Gastrocnemius medialis (tissue), 4 donors: ENCODE data around the gene ASIC4. TPM values are rescaled to one million over a fixed set of nuclear protein-coding genes. Genes with fewer than 3 reads are reported as not detected.

ENCODE experiments used
- ATAC-seq, 2 donors: fragments of 150-250 bp; one replicate each; pipeline ENCODE4 v1.9.1; 2016
- DNase-seq, 2 donors: peaks; one replicate each; pipeline ENCODE4 v3.0.0-alpha.2; 2019
- H3K27ac ChIP-seq, 4 donors: fragments of 200-600 bp; sonication (generic); 1 replicate in 1 of 4; 2 replicates in 3 of 4; pipeline ENCODE4 v1.5.1; 2016 to 2018; ENCODE audit warnings: mild to moderate bottlenecking in 2 of 4, moderate library complexity in 1 of 4
- H3K27me3 ChIP-seq, 3 donors: fragments of 200-600 bp; sonication (generic) in 2 of 3; 1 replicate in 1 of 3; 2 replicates in 2 of 3; pipeline versions ENCODE4 v1.5.1 to v1.6.0; 2016 to 2019; ENCODE audit warnings: mild to moderate bottlenecking in 1 of 3, moderate library complexity in 1 of 3
- H3K36me3 ChIP-seq, 2 donors: fragments of 200-600 bp; sonication (generic) in 1 of 2; one replicate each; pipeline ENCODE4 v1.5.1; 2017 to 2018
- H3K4me1 ChIP-seq, 2 donors: fragments of 200-600 bp; sonication (generic) in 1 of 2; one replicate each; pipeline ENCODE4 v1.5.1; 2016 to 2017; ENCODE audit warnings: mild to moderate bottlenecking in 2 of 2
- H3K4me3 ChIP-seq, 4 donors: fragments of 200-600 bp; sonication (generic) in 3 of 4; 1 replicate in 1 of 4; 2 replicates in 3 of 4; pipeline ENCODE4 v1.5.1; 2016 to 2019; ENCODE audit warnings: mild to moderate bottlenecking in 2 of 4
- H3K9me3 ChIP-seq, 3 donors: fragments of 200-600 bp; sonication (generic) in 2 of 3; 1 replicate in 1 of 3; 2 replicates in 2 of 3; pipeline ENCODE4 v1.5.1; 2016 to 2019
- CTCF ChIP-seq, 5 experiments: fragments of 450-650 bp in 3 of 5; fragments of 200-600 bp in 2 of 5; sonication (generic) in 2 of 5; IDR thresholded peaks in 4 of 5; conservative IDR thresholded peaks in 1 of 5; 1 replicate in 4 of 5; 2 replicates in 1 of 5; pipeline ENCODE4 v1.5.1; 2016 to 2019; ENCODE audit warnings: antibody characterized with exemption in 5 of 5, mild to moderate bottlenecking in 3 of 5, moderate library complexity in 3 of 5
- POLR2A ChIP-seq, 2 donors: fragments of 450-650 bp; IDR thresholded peaks; one replicate each; pipeline ENCODE4 v1.6.1; 2017; ENCODE audit warnings: antibody characterized with exemption in 2 of 2, mild to moderate bottlenecking in 2 of 2, moderate library complexity in 2 of 2
- in situ Hi-C, 4 donors: fragments of 200-750 bp; cut with MboI; loops; one replicate each; pipeline versions ENCODE4 v1.15.0 to v1.8.0; 2017; ENCODE audit warnings: low sequenced_read_pairs in 4 of 4
- intact Hi-C: fragments of 100-400 bp; cut with DNase I; formaldehyde crosslinking; loops from one replicate; pipeline ENCODE4 v1.15.1; 2023; ENCODE audit warnings: low total_unique reads
- total RNA-seq, 4 donors: library from RNA; depleted of rRNA; stranded (reverse); fragments of >200 nt; gene quantifications; one replicate each; pipeline versions ENCODE4 v1.1.0 to v1.2.3, GENCODE V29; 2016

ASIC4 gene
- total RNA-seq, 4 donors from 2014 or later: 0.11 TPM; not detected in 3

GRCh38 chr2:219495531-219496122, 18.7 kb upstream of the ASIC4 start:
- H3K9me3 ChIP-seq: no peaks in the 10 kb centered on the region
- in situ Hi-C loops (no loop called here), intact Hi-C loops (loop anchor here (1.0 to 10.0 kb wide), 4 partner anchors 35 to 331 kb away; partner anchors contain the start of genes ANKZF1, ATG9A, NHEJ1 and STK11IP)
- H3K4me1 ChIP-seq: peaks cover 39 to 44% of the 10 kb centered on the region in 2 donors
- DNase-seq: peak; percentile 51 to 78
- H3K27ac ChIP-seq: peak overlapping the region; percentile 91 to 100 (median 96)
- no peaks in the 10 kb centered on the region for H3K27me3 ChIP-seq
- peaks cover 0 to 16% of the 10 kb centered on the region in 2 donors for H3K36me3 ChIP-seq
- ATAC-seq: peak; percentile 25 to 27
- H3K4me3 ChIP-seq: no peak overlapping the region
- peak in 4 of 5 experiments; percentile 70 to 86 (median 75) for TF ChIP-seq CTCF (IDR thresholded peaks at IDR 0.05 in 4 of 5, conservative IDR thresholded peaks at IDR 0.05 in 1 of 5)
- no peak for TF ChIP-seq POLR2A (IDR thresholded peaks at IDR 0.05)

- ATAC-seq (no peak), DNase-seq (no peak)
- in situ Hi-C loops: no loop called here
- Histone ChIP-seq H3K9me3 (no peaks in the 10 kb centered on the region), H3K4me3 (peak overlapping the region in 1 of 4 donors; percentile 87), H3K27me3 (no peaks in the 10 kb centered on the region), H3K27ac (peak overlapping the region; percentile 91 to 100 (median 96)), H3K4me1 (peaks cover 39 to 46% of the 10 kb centered on the region in 2 donors), H3K36me3 (peaks cover 0 to 18% of the 10 kb centered on the region in 2 donors)
- intact Hi-C loops: loop anchor here (5.0 to 10.0 kb wide), 3 partner anchors 101 to 332 kb away; partner anchors contain the start of genes ANKZF1, ATG9A, NHEJ1 and STK11IP
- no peak for TF ChIP-seq CTCF (IDR thresholded peaks at IDR 0.05 in 4 of 5, conservative IDR thresholded peaks at IDR 0.05 in 1 of 5)
- no peak for TF ChIP-seq POLR2A (IDR thresholded peaks at IDR 0.05)
Measured at GRCh38 chr2:219496247-219496824, 17.9 kb upstream of the ASIC4 start.

GRCh38 chr2:219496825-219497494, 17.3 kb upstream of the ASIC4 start:
- no peaks in the 10 kb centered on the region for H3K9me3 ChIP-seq
- peaks cover 0 to 18% of the 10 kb centered on the region in 2 donors for H3K36me3 ChIP-seq
- TF ChIP-seq POLR2A (IDR thresholded peaks at IDR 0.05) (peak in 1 of 2 donors; percentile 41), CTCF (IDR thresholded peaks at IDR 0.05 in 4 of 5, conservative IDR thresholded peaks at IDR 0.05 in 1 of 5) (no peak)
- peak overlapping the region; percentile 63 to 87 (median 72) for H3K4me3 ChIP-seq
- peak overlapping the region; percentile 91 to 100 (median 96) for H3K27ac ChIP-seq
- intact Hi-C loops: loop anchor here (5.0 to 10.0 kb wide), 3 partner anchors 100 to 332 kb away; partner anchors contain the start of genes ANKZF1, ATG9A, NHEJ1 and STK11IP
- DNase-seq: peak in 1 of 2 donors; percentile 52
- peaks cover 39 to 46% of the 10 kb centered on the region in 2 donors for H3K4me1 ChIP-seq
- in situ Hi-C loops: no loop called here
- H3K27me3 ChIP-seq: no peaks in the 10 kb centered on the region
- no peak for ATAC-seq

- in situ Hi-C loops: no loop called here
Measured at GRCh38 chr2:219497495-219498279, 16.6 kb upstream of the ASIC4 start.

More at GRCh38 chr2:219497495-219498279, 16.6 kb upstream of the ASIC4 start:
- Histone ChIP-seq H3K27ac (peak overlapping the region; percentile 91 to 100 (median 96)), H3K27me3 (no peaks in the 10 kb centered on the region), H3K36me3 (peaks cover 0 to 18% of the 10 kb centered on the region in 2 donors), H3K9me3 (no peaks in the 10 kb centered on the region), H3K4me1 (peaks cover 39 to 46% of the 10 kb centered on the region in 2 donors), H3K4me3 (peak overlapping the region; percentile 63 to 87 (median 72))
- intact Hi-C loops: loop anchor here (1.0 to 10.0 kb wide), 6 partner anchors 37 to 333 kb away; partner anchors contain the start of genes ANKZF1, ATG9A, NHEJ1 and STK11IP
- DNase-seq (peak; percentile 87 to 89), ATAC-seq (peak; percentile 55 to 60)
- peak in 1 of 2 donors; percentile 71 for TF ChIP-seq POLR2A (IDR thresholded peaks at IDR 0.05)
- no peak for TF ChIP-seq CTCF (IDR thresholded peaks at IDR 0.05 in 4 of 5, conservative IDR thresholded peaks at IDR 0.05 in 1 of 5)
